Measurements from ENCODE around the gene METTL26.
A peak's percentile ranks its signal among the peaks of the same experiment; 100 is the strongest.

GRCh38 chr16:642189-643049, 6.3 kb upstream of the METTL26 start:
- no peak for TF ChIP-seq CTCF (IDR thresholded peaks at IDR 0.05)
- peak; percentile 56 for TF ChIP-seq MAX (IDR thresholded peaks at IDR 0.05)
- TF ChIP-seq TP53 (CRISPR knock-in tag; IDR thresholded peaks at IDR 0.05), result no peak
- TF ChIP-seq KDM1A (IDR thresholded peaks at IDR 0.05; ENCODE audit: low read depth), result no peak

Data from A549 (cell line).